ENCODE data around the gene FGF23. TPM values are rescaled to one million over a fixed set of nuclear protein-coding genes. Genes with fewer than 3 reads are reported as not detected.

FGF23 gene
- total RNA-seq, 6 experiments from 2014 or later, result not detected

- H3K4me3 Mint-ChIP-seq, result no peak overlapping the region
- H3K9me3 Mint-ChIP-seq, result no peaks in the 10 kb centered on the region
- H3K27me3 Mint-ChIP-seq (ENCODE audit: insufficient read depth), result peaks cover 23% of the 10 kb centered on the region
- no peaks in the 10 kb centered on the region for H3K4me1 Mint-ChIP-seq (ENCODE audit: low read depth)
- H3K27ac Mint-ChIP-seq, result no peak overlapping the region
- DNase-seq, result no peak
- TF ChIP-seq CTCF (IDR thresholded peaks at IDR 0.05), result no peak
- H3K36me3 Mint-ChIP-seq (ENCODE audit: low read depth), result no peaks in the 10 kb centered on the region
These were observed 40.7 kb upstream of the FGF23 start for GRCh38 chr12:4420138-4420670.

- no peak overlapping the region for H3K27ac Mint-ChIP-seq
- H3K4me3 Mint-ChIP-seq, result no peak overlapping the region
- no peak for TF ChIP-seq CTCF (IDR thresholded peaks at IDR 0.05)
- no peaks in the 10 kb centered on the region for H3K36me3 Mint-ChIP-seq (ENCODE audit: low read depth)
- H3K9me3 Mint-ChIP-seq, result no peaks in the 10 kb centered on the region
- no peaks in the 10 kb centered on the region for H3K4me1 Mint-ChIP-seq (ENCODE audit: low read depth)
- H3K27me3 Mint-ChIP-seq (ENCODE audit: insufficient read depth), result peaks cover 30% of the 10 kb centered on the region
- no peak for DNase-seq
These were observed 39.4 kb upstream of the FGF23 start for GRCh38 chr12:4418913-4419312.

- H3K9me3 Mint-ChIP-seq, result no peaks in the 10 kb centered on the region
- H3K27ac Mint-ChIP-seq, result no peak overlapping the region
- TF ChIP-seq CTCF (IDR thresholded peaks at IDR 0.05), result no peak
- no peak overlapping the region for H3K4me3 Mint-ChIP-seq
- no peaks in the 10 kb centered on the region for H3K4me1 Mint-ChIP-seq (ENCODE audit: low read depth)
- H3K36me3 Mint-ChIP-seq (ENCODE audit: low read depth), result no peaks in the 10 kb centered on the region
- H3K27me3 Mint-ChIP-seq (ENCODE audit: insufficient read depth), result peaks cover 30% of the 10 kb centered on the region
- DNase-seq, result no peak
These were observed 38.4 kb upstream of the FGF23 start for GRCh38 chr12:4417936-4418335.

GRCh38 chr12:4417455-4417854, 37.9 kb upstream of the FGF23 start:
- Mint-ChIP-seq H3K27me3 (ENCODE audit: insufficient read depth) (peaks cover 32% of the 10 kb centered on the region), H3K27ac (no peak overlapping the region), H3K4me1 (ENCODE audit: low read depth) (no peaks in the 10 kb centered on the region), H3K36me3 (ENCODE audit: low read depth) (no peaks in the 10 kb centered on the region), H3K9me3 (no peaks in the 10 kb centered on the region), H3K4me3 (no peak overlapping the region)
- DNase-seq, result no peak
- no peak for TF ChIP-seq CTCF (IDR thresholded peaks at IDR 0.05)

GRCh38 chr12:4416276-4416675, 36.8 kb upstream of the FGF23 start:
- H3K9me3 Mint-ChIP-seq, result no peaks in the 10 kb centered on the region
- H3K4me3 Mint-ChIP-seq, result no peak overlapping the region
- no peak overlapping the region for H3K27ac Mint-ChIP-seq
- no peak for TF ChIP-seq CTCF (IDR thresholded peaks at IDR 0.05)
- DNase-seq, result no peak
- no peaks in the 10 kb centered on the region for H3K36me3 Mint-ChIP-seq (ENCODE audit: low read depth)
- H3K4me1 Mint-ChIP-seq (ENCODE audit: low read depth), result no peaks in the 10 kb centered on the region
- H3K27me3 Mint-ChIP-seq (ENCODE audit: insufficient read depth), result peaks cover 40% of the 10 kb centered on the region

- no peak for TF ChIP-seq CTCF (IDR thresholded peaks at IDR 0.05)
- Mint-ChIP-seq H3K27me3 (ENCODE audit: insufficient read depth) (peaks cover 27% of the 10 kb centered on the region), H3K27ac (no peak overlapping the region), H3K4me1 (ENCODE audit: low read depth) (no peaks in the 10 kb centered on the region), H3K36me3 (ENCODE audit: low read depth) (no peaks in the 10 kb centered on the region), H3K9me3 (no peaks in the 10 kb centered on the region), H3K4me3 (no peak overlapping the region)
- no peak for DNase-seq
These were observed 33.0 kb upstream of the FGF23 start for GRCh38 chr12:4412465-4412864.

Data from HFFc6 (cell line).